SU-DHL-6 (cell line): ENCODE results near the gene OR8B8.

Experiments used
- H2AFZ ChIP-seq: fragments of 200-600 bp; sonication (generic); 2 replicates; pipeline ENCODE4 v1.6.1; 2014; ENCODE audit warnings: low read depth, mild to moderate bottlenecking, moderate library complexity, mixed read lengths, antibody characterized with exemption, low read length; ENCODE audit not compliant: severe bottlenecking
- H3F3A ChIP-seq: fragments of 200-600 bp; shearing (Covaris generic); 2 replicates; pipeline ENCODE4 v1.6.0; 2016; ENCODE audit warnings: antibody characterized with exemption, mild to moderate bottlenecking; ENCODE audit not compliant: insufficient read depth
- H3K27ac ChIP-seq: fragments of 200-600 bp; sonication (generic); 2 replicates; pipeline ENCODE4 v1.5.1; 2016; ENCODE audit warnings: low read depth, mild to moderate bottlenecking, low read length, moderate library complexity, mixed read lengths
- H3K27me3 ChIP-seq: fragments of 200-600 bp; sonication (generic), shearing (Covaris generic); 2 replicates; pipeline ENCODE4 v1.6.0; 2014; ENCODE audit warnings: mild to moderate bottlenecking, low read length
- H3K36me3 ChIP-seq: fragments of 200-600 bp; sonication (generic); 2 replicates; pipeline ENCODE4 v1.6.1; 2014; ENCODE audit warnings: mild to moderate bottlenecking, low read length, mixed read lengths
- H3K4me2 ChIP-seq: fragments of 300-600, 200-600 bp; shearing (Covaris generic), sonication (generic); 2 replicates; pipeline ENCODE4 v1.6.0; 2014; ENCODE audit warnings: low read length, low read depth, mild to moderate bottlenecking; ENCODE audit not compliant: poor library complexity, severe bottlenecking
- H3K4me3 ChIP-seq: fragments of 200-600 bp; sonication (generic); 2 replicates; pipeline ENCODE4 v1.5.1; 2014; ENCODE audit warnings: antibody characterized with exemption, low read length, mild to moderate bottlenecking, mixed read lengths; ENCODE audit not compliant: insufficient read depth, poor library complexity, severe bottlenecking
- H3K79me2 ChIP-seq: fragments of 200-600 bp; sonication (generic); 2 replicates; pipeline ENCODE4 v1.6.1; 2014; ENCODE audit warnings: mild to moderate bottlenecking, low read length, moderate library complexity; ENCODE audit not compliant: insufficient read depth
- H3K9ac ChIP-seq: fragments of 200-600 bp; sonication (generic); 2 replicates; pipeline ENCODE4 v1.7.0; 2014; ENCODE audit warnings: mild to moderate bottlenecking, low read length
- H3K9me2 ChIP-seq: fragments of 200-600 bp; sonication (generic); replicated peaks from 2 replicates; pipeline ENCODE4 v1.6.1; 2014; ENCODE audit warnings: low read length; ENCODE audit not compliant: insufficient read depth
- H3K9me3 ChIP-seq: fragments of 200-600 bp; sonication (generic); 2 replicates; pipeline ENCODE4 v1.6.1; 2014; ENCODE audit warnings: low read length, mixed read lengths; ENCODE audit not compliant: insufficient read depth
- H4K20me1 ChIP-seq: fragments of 200-600 bp; sonication (generic); 2 replicates; pipeline ENCODE4 v1.6.1; 2014; ENCODE audit warnings: low read depth, mild to moderate bottlenecking, antibody characterized with exemption, low read length, moderate library complexity, mixed read lengths
- EZH2phosphoT487 ChIP-seq: fragments of 200-600 bp; sonication (generic), shearing (Covaris generic); conservative IDR thresholded peaks from 2 replicates; pipeline ENCODE4 v1.6.1; 2018; ENCODE audit warnings: mild to moderate bottlenecking, antibody characterized with exemption, low read length, moderate library complexity, mixed read lengths
- TF ChIP-seq, protein P1 (sequence below): fragments of 200-600 bp; sonication (generic); IDR thresholded peaks from one replicate; pipeline ENCODE4 v1.5.1; 2017; ENCODE audit warnings: antibody characterized with exemption, mild to moderate bottlenecking, low read length, moderate library complexity; ENCODE audit not compliant: insufficient read depth, poor library complexity, severe bottlenecking

Gene OR8B8

DNA sequence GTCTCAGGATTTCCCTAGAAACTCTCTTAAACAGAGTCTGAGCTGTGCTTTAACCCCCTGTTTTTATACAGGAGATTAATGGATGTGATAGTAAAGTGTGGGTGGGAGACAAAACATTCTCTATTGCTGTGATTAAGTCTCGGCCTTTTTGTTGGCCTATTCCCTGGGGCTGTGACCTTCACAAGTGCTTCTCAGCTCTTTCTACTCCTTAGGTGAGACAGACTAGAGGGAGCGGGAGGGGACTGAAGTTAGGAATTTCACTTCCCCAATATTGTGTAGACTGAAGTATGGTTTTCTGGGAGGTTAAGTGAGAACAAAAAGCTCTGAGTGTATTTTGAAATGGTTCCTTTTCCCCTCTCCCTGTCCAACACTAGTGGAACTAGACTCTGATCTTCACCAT is 29.8 kb upstream of the OR8B8 start:
- no peak overlapping the region for H2AFZ ChIP-seq
- TF ChIP-seq, protein P1, sequence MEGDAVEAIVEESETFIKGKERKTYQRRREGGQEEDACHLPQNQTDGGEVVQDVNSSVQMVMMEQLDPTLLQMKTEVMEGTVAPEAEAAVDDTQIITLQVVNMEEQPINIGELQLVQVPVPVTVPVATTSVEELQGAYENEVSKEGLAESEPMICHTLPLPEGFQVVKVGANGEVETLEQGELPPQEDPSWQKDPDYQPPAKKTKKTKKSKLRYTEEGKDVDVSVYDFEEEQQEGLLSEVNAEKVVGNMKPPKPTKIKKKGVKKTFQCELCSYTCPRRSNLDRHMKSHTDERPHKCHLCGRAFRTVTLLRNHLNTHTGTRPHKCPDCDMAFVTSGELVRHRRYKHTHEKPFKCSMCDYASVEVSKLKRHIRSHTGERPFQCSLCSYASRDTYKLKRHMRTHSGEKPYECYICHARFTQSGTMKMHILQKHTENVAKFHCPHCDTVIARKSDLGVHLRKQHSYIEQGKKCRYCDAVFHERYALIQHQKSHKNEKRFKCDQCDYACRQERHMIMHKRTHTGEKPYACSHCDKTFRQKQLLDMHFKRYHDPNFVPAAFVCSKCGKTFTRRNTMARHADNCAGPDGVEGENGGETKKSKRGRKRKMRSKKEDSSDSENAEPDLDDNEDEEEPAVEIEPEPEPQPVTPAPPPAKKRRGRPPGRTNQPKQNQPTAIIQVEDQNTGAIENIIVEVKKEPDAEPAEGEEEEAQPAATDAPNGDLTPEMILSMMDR, result no peak
- TF ChIP-seq EZH2phosphoT487, result no peak

DNA sequence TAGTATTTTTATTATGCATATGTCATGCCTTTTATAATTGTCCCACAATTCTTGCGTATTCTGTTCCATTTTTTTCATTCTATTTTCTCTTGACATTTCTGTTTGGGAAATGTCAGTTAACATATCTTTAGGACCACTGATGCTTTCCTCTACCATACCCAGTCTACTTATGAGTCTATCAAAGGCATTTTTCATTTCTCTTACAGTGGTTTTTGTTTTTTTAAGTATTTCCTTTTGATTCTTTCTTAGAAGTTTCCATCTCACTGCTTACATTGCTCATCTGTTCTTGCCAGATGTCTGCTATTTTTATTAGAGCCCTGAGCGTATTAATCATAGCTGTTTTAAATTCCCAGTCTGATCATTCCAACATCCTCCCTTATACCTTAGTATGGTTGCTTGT is 29.3 kb upstream of the OR8B8 start:
- Histone ChIP-seq H3K4me2 (no peak overlapping the region), H3K27me3 (no peaks in the 10 kb centered on the region), H4K20me1 (no peaks in the 10 kb centered on the region), H3K9ac (no peak overlapping the region), H2AFZ (no peak overlapping the region), H3K4me3 (no peak overlapping the region), H3K9me3 (no peaks in the 10 kb centered on the region), H3F3A (no peaks in the 10 kb centered on the region), H3K27ac (no peak overlapping the region), H3K79me2 (no peaks in the 10 kb centered on the region), H3K36me3 (no peaks in the 10 kb centered on the region), H3K9me2 (no peaks in the 10 kb centered on the region)
- TF ChIP-seq EZH2phosphoT487, result no peak
- TF ChIP-seq, protein P1, result no peak

More for the DNA sequence above, 29.8 kb upstream of the OR8B8 start:
- no peak overlapping the region for H3K4me2 ChIP-seq
- no peaks in the 10 kb centered on the region for H3K9me2 ChIP-seq
- H3K79me2 ChIP-seq, result no peaks in the 10 kb centered on the region
- no peaks in the 10 kb centered on the region for H4K20me1 ChIP-seq
- no peaks in the 10 kb centered on the region for H3K36me3 ChIP-seq
- no peaks in the 10 kb centered on the region for H3K27me3 ChIP-seq
- H3K9ac ChIP-seq, result no peak overlapping the region
- H3F3A ChIP-seq, result no peaks in the 10 kb centered on the region
- no peak overlapping the region for H3K4me3 ChIP-seq
- H3K27ac ChIP-seq, result no peak overlapping the region
- H3K9me3 ChIP-seq, result no peaks in the 10 kb centered on the region

DNA sequence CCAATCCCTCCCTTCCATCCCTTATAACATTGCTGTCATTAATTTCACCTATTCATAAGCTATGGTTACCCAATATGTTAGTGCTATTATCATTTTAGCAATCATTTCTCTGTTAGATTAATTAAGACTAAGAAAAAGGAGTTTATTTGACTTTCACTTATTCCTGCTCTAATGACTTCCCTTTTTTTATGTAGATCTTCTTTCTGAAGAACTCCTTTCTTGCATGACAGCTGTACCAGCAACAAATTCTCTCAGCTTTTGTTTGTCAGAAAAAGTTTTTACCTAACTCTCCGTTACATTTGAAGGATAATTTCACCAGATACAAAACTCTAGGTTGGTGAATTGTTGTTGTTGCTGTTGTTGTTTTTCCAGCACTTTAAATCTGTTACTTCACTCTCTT is 28.6 kb upstream of the OR8B8 start:
- H4K20me1 ChIP-seq, result no peaks in the 10 kb centered on the region

More for the DNA sequence above, 28.6 kb upstream of the OR8B8 start:
- Histone ChIP-seq H3K4me3 (no peak overlapping the region), H3K27me3 (no peaks in the 10 kb centered on the region), H3K9me3 (no peaks in the 10 kb centered on the region), H3K79me2 (no peaks in the 10 kb centered on the region), H3F3A (no peaks in the 10 kb centered on the region), H2AFZ (no peak overlapping the region), H3K36me3 (no peaks in the 10 kb centered on the region), H3K27ac (no peak overlapping the region), H3K4me2 (no peak overlapping the region), H3K9ac (no peak overlapping the region), H3K9me2 (no peaks in the 10 kb centered on the region)
- TF ChIP-seq, protein P1, result no peak
- no peak for TF ChIP-seq EZH2phosphoT487
